K562 (cell line): Measurements from ENCODE around the gene TTLL9. TPM values are rescaled to one million over a fixed set of nuclear protein-coding genes. Genes with fewer than 3 reads are reported as not detected.

Experiments
- BCL6 ChIP-seq: fragments of 250-450 bp; sonication (Bioruptor Pico); IDR thresholded peaks from 2 replicates; pipeline ENCODE4 v1.4.0; 2020
- BRD4 ChIP-seq: fragments of 200-600 bp; sonication (generic); IDR thresholded peaks from 2 replicates; pipeline ENCODE4 v1.6.1; 2017; ENCODE audit warnings: inconsistent platforms
- CCAR2 ChIP-seq: fragments of 200-400 bp; formaldehyde crosslinking; IDR thresholded peaks from 2 replicates; pipeline ENCODE4 v1.6.1; 2017; ENCODE audit warnings: mild to moderate bottlenecking, low read depth, low read length
- CREB5 ChIP-seq: fragments of 250-450 bp; sonication (Bioruptor Pico); IDR thresholded peaks from 2 replicates; pipeline ENCODE4 v1.5.0; 2020; ENCODE audit warnings: mild to moderate bottlenecking
- DIDO1 ChIP-seq: fragments of 450-650 bp; IDR thresholded peaks from 2 replicates; pipeline ENCODE4 v1.6.1; 2016; ENCODE audit warnings: low read depth, missing biosample characterization, missing genetic modification characterization
- DMBX1 ChIP-seq: fragments of 250-450 bp; sonication (Bioruptor Pico); IDR thresholded peaks from 2 replicates; pipeline ENCODE4 v1.8.0; 2022; ENCODE audit warnings: inconsistent platforms, mild to moderate bottlenecking, moderate library complexity, borderline replicate concordance
- EHMT2 ChIP-seq: fragments of 450-650 bp; IDR thresholded peaks from 2 replicates; pipeline ENCODE4 v1.6.1; 2018; ENCODE audit warnings: antibody characterized with exemption
- HMBOX1 ChIP-seq: sonication (generic); IDR thresholded peaks from 2 replicates; pipeline ENCODE4 v1.6.1; 2016
- JUN ChIP-seq, 2 experiments: sonication (generic) in 1 of 2; formaldehyde crosslinking in 1 of 2; IDR thresholded peaks; 2 replicates each; pipeline versions ENCODE4 v1.6.1 to v1.8.0; 2012 to 2022; ENCODE audit warnings: borderline replicate concordance in 2 of 2, mild to moderate bottlenecking in 2 of 2, improper control_type of control experiment in 1 of 2, low read depth in 1 of 2, low read length in 1 of 2, missing genetic modification reagents in 1 of 2
- MCM5 ChIP-seq: fragments of 450-650 bp; IDR thresholded peaks from 2 replicates; pipeline ENCODE4 v1.6.1; 2016; ENCODE audit warnings: low read depth
- MEF2A ChIP-seq: IDR thresholded peaks from 2 replicates; pipeline ENCODE4 v1.6.1; 2011; ENCODE audit warnings: low read depth, mild to moderate bottlenecking, low read length, moderate library complexity; ENCODE audit not compliant: control insufficient read depth
- PKNOX1 ChIP-seq: fragments of 450-650 bp; IDR thresholded peaks from 2 replicates; pipeline ENCODE4 v1.6.1; 2016
- RNF2 ChIP-seq: sonication (generic); IDR thresholded peaks from 2 replicates; pipeline ENCODE4 v1.6.1; 2016
- SMC3 ChIP-seq: conservative IDR thresholded peaks from 2 replicates; pipeline ENCODE4 v1.6.1; 2011; ENCODE audit warnings: low read depth, low read length, improper control_type of control experiment; ENCODE audit not compliant: insufficient read depth
- STAG1 ChIP-seq: sonication (generic); formaldehyde crosslinking; IDR thresholded peaks from 2 replicates; pipeline ENCODE4 v1.5.0; 2020; ENCODE audit warnings: missing genetic modification reagents, borderline replicate concordance
- STAT6 ChIP-seq: sonication (generic); formaldehyde crosslinking; IDR thresholded peaks from 2 replicates; pipeline ENCODE4 v1.8.1; 2023; ENCODE audit warnings: mild to moderate bottlenecking, missing genetic modification reagents
- THRB ChIP-seq: fragments of 450-650 bp; formaldehyde crosslinking; conservative IDR thresholded peaks from 2 replicates; pipeline ENCODE4 v1.4.0; 2022; ENCODE audit warnings: mild to moderate bottlenecking, missing genetic modification characterization
- ZBTB17 ChIP-seq: fragments of 450-650 bp; formaldehyde crosslinking; IDR thresholded peaks from 2 replicates; pipeline ENCODE4 v1.4.0; 2020; ENCODE audit warnings: mild to moderate bottlenecking
- ZNF3 ChIP-seq: fragments of 250-450 bp; sonication (Bioruptor Pico); IDR thresholded peaks from 2 replicates; pipeline ENCODE4 v1.5.0; 2021; ENCODE audit warnings: mild to moderate bottlenecking, moderate library complexity
- ZNF324 ChIP-seq: fragments of 250-450 bp; sonication (Bioruptor Pico); IDR thresholded peaks from 2 replicates; pipeline ENCODE4 v1.4.0; 2020; ENCODE audit warnings: mild to moderate bottlenecking
- ZNF507 ChIP-seq: conservative IDR thresholded peaks from 2 replicates; pipeline ENCODE4 v1.6.1; 2017; ENCODE audit warnings: missing genetic modification characterization, missing compliant biosample characterization
- ZNF583 ChIP-seq: fragments of 250-450 bp; sonication (Bioruptor Pico); IDR thresholded peaks from 2 replicates; pipeline ENCODE4 v1.4.0; 2020
- polyA plus RNA-seq, 8 experiments: library from polyadenylated mRNA; depleted of rRNA in 4 of 8; stranded (reverse) in 5 of 8; unstranded in 3 of 8; fragments of >200 nt; fragmentation: Nextera tagmentation in 2 of 8; fragmentation: Illumina TruSeq in 1 of 8; extraction: Ambion mirVana in 2 of 8; extraction: Trizol in 1 of 8; gene quantifications; 2 replicates each; pipeline versions ENCODE4 v1.2.1 to v1.2.3, GENCODE V29; 2011 to 2014; ENCODE audit warnings: inconsistent platforms in 1 of 8, missing spikeins in 1 of 8
- total RNA-seq, 7 experiments: library from RNA; depleted of rRNA in 6 of 7; stranded (reverse); fragments of >200 nt in 6 of 7; fragmentation: Illumina TruSeq in 2 of 7; extraction: Trizol in 2 of 7; gene quantifications; 2 replicates each; pipeline versions ENCODE4 v1.2.1 to v1.2.3, GENCODE V29; 2011 to 2021; ENCODE audit warnings: low replicate concordance in 1 of 7

TTLL9 gene
- total and polyA plus RNA-seq, 9 of the 15 experiments (the other 6 are each of a cell fraction or from before 2014, with no cell fraction given): 0.06 to 0.07 TPM; not detected in 7

GRCh38 chr20:31949877-31950646 is 79.6 kb downstream of the TTLL9 start (continued):
- no peak for TF ChIP-seq STAG1 (CRISPR knock-in tag)
- TF ChIP-seq ZNF583 (CRISPR knock-in tag): no peak
- TF ChIP-seq ZNF324 (CRISPR knock-in tag): no peak
- TF ChIP-seq CCAR2: no peak
- no peak for TF ChIP-seq BRD4
- TF ChIP-seq EHMT2: no peak
- no peak for TF ChIP-seq DIDO1 (tag)
- TF ChIP-seq BCL6 (CRISPR knock-in tag): no peak
- no peak for TF ChIP-seq JUN (IDR thresholded peaks at IDR 0.05; ENCODE audit: borderline replicate concordance, low read depth, low read length)
- TF ChIP-seq JUN (CRISPR knock-in tag; IDR thresholded peaks at IDR 0.05; ENCODE audit: borderline replicate concordance): no peak
- TF ChIP-seq HMBOX1: peak; percentile 26; the same call in 1 of the 2 replicates
- no peak for TF ChIP-seq MCM5
- no peak for TF ChIP-seq THRB (CRISPR knock-in tag)
- TF ChIP-seq RNF2: 0 out of 2 replicates have a peak, but pooled peaks have one; percentile 37
- no peak for TF ChIP-seq CREB5 (CRISPR knock-in tag)
- no peak for TF ChIP-seq SMC3
- peak; percentile 77 for TF ChIP-seq PKNOX1
- peak; percentile 41; the same call in 1 of the 2 replicates for TF ChIP-seq MEF2A
- peak; percentile 67; the same call in 1 of the 2 replicates for TF ChIP-seq DMBX1
- no peak for TF ChIP-seq ZNF507 (tag)
- no peak for TF ChIP-seq ZNF3 (CRISPR knock-in tag)
- no peak for TF ChIP-seq STAT6 (CRISPR knock-in tag)
- TF ChIP-seq ZBTB17 (CRISPR knock-in tag): no peak
